Ureter (tissue), 1 donor: ENCODE data around the gene TMEM154. TPM values are rescaled to one million over a fixed set of nuclear protein-coding genes. Genes with fewer than 3 reads are reported as not detected.

Experiments used
- total RNA-seq: library from RNA; stranded (reverse); gene quantifications from one replicate; pipeline ENCODE4 v1.2.4, GENCODE V29; 2023
- donor health status: DM: yes; HTN: yes; CAD: no.

The TMEM154 gene
- total RNA-seq, 1 donor from 2014 or later, result 86.5 TPM

Other genes with a start within 250 kb of the TMEM154 start
- gene FBXW7, start 143.9 kb downstream of the TMEM154 start, total RNA-seq, result 70.3 TPM
- gene TIGD4, start 99.7 kb upstream of the TMEM154 start, total RNA-seq, result 1.6 TPM
- gene ARFIP1, start 100.0 kb upstream of the TMEM154 start, total RNA-seq, result 56.5 TPM